SK-N-SH treated with all-trans-retinoic acid at 6 μM for 48 hours (cell line): ENCODE data around the gene UCHL5.

Experiments used
- ARNTL ChIP-seq: fragments of 450-650 bp; formaldehyde crosslinking; IDR thresholded peaks from 2 replicates; pipeline ENCODE4 v1.5.0; 2020; ENCODE audit warnings: low read depth, mild to moderate bottlenecking, moderate library complexity, borderline replicate concordance
- CSDC2 ChIP-seq: fragments of 250-450 bp; sonication (Bioruptor Pico); IDR thresholded peaks from 2 replicates; pipeline ENCODE4 v1.5.0; 2020; ENCODE audit warnings: mild to moderate bottlenecking, moderate library complexity
- ISL1 ChIP-seq: fragments of 250-450 bp; sonication (Bioruptor Pico); IDR thresholded peaks from 2 replicates; pipeline ENCODE4 v2.1.2; 2022; ENCODE audit warnings: mild to moderate bottlenecking, moderate library complexity
- PPARA ChIP-seq: fragments of 250-450 bp; sonication (Bioruptor Pico); IDR thresholded peaks from 2 replicates; pipeline ENCODE4 v1.5.0; 2020; ENCODE audit warnings: mild to moderate bottlenecking, borderline replicate concordance
- RARB ChIP-seq: fragments of 250-450 bp; sonication (Bioruptor Pico); IDR thresholded peaks from 2 replicates; pipeline ENCODE4 v1.8.0; 2021; ENCODE audit warnings: mild to moderate bottlenecking, moderate library complexity
- SNAI2 ChIP-seq: fragments of 250-450 bp; sonication (Bioruptor Pico); IDR thresholded peaks from 2 replicates; pipeline ENCODE4 v1.5.0; 2020; ENCODE audit warnings: mild to moderate bottlenecking, moderate library complexity
- TCF4 ChIP-seq: fragments of 250-450 bp; sonication (Bioruptor Pico); IDR thresholded peaks from 2 replicates; pipeline ENCODE4 v1.8.0; 2021; ENCODE audit warnings: mild to moderate bottlenecking, moderate library complexity, borderline replicate concordance
- ZFP3 ChIP-seq: fragments of 250-450 bp; sonication (Bioruptor Pico); IDR thresholded peaks from 2 replicates; pipeline ENCODE4 v1.5.0; 2020; ENCODE audit warnings: mild to moderate bottlenecking, moderate library complexity
- ZFP30 ChIP-seq: fragments of 450-650 bp; formaldehyde crosslinking; IDR thresholded peaks from 2 replicates; pipeline ENCODE4 v1.5.0; 2022; ENCODE audit warnings: mild to moderate bottlenecking, moderate library complexity
- ZNF565 ChIP-seq: fragments of 450-650 bp; formaldehyde crosslinking; conservative IDR thresholded peaks from 2 replicates; pipeline ENCODE4 v1.5.0; 2020; ENCODE audit warnings: low read depth, mild to moderate bottlenecking, moderate library complexity
- TF ChIP-seq, protein P1 (sequence below): fragments of 250-450 bp; sonication (Bioruptor Pico); IDR thresholded peaks from 2 replicates; pipeline ENCODE4 v1.8.0; 2021; ENCODE audit warnings: low read depth, mild to moderate bottlenecking, moderate library complexity, borderline replicate concordance
- TF ChIP-seq, protein P2 (sequence below): fragments of 250-450 bp; sonication (Bioruptor Pico); IDR thresholded peaks from 2 replicates; pipeline ENCODE4 v1.5.1; 2020; ENCODE audit warnings: low read depth, mild to moderate bottlenecking, moderate library complexity
- TF ChIP-seq, protein P3 (sequence below): fragments of 250-450 bp; sonication (Bioruptor Pico); IDR thresholded peaks from 2 replicates; pipeline ENCODE4 v1.8.0; 2020; ENCODE audit warnings: mild to moderate bottlenecking, moderate library complexity, borderline replicate concordance

DNA sequence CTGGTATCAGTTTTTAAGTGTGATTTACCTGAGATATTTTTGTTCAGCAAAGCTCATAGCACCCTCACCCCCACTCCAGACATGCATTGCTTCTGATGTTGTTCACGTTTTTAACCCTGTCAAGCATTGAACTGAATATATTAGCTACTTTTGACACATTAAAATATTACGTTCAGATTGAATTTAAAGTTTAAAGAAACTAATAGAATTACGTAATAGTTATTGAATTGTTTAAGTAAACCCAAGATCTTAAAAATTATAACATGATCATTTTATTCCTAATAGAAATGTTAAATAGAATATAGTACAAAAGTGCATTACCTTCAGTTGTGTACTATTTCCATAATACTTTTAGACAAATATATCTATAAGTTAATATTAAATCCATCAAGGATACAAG, 27.2 kb upstream of the UCHL5 start:
- no peak for TF ChIP-seq CSDC2
- no peak for TF ChIP-seq TCF4 (CRISPR knock-in tag)
- TF ChIP-seq ARNTL = no peak
- TF ChIP-seq PPARA (CRISPR knock-in tag) = no peak
- no peak for TF ChIP-seq ZFP30
- TF ChIP-seq, protein P1, sequence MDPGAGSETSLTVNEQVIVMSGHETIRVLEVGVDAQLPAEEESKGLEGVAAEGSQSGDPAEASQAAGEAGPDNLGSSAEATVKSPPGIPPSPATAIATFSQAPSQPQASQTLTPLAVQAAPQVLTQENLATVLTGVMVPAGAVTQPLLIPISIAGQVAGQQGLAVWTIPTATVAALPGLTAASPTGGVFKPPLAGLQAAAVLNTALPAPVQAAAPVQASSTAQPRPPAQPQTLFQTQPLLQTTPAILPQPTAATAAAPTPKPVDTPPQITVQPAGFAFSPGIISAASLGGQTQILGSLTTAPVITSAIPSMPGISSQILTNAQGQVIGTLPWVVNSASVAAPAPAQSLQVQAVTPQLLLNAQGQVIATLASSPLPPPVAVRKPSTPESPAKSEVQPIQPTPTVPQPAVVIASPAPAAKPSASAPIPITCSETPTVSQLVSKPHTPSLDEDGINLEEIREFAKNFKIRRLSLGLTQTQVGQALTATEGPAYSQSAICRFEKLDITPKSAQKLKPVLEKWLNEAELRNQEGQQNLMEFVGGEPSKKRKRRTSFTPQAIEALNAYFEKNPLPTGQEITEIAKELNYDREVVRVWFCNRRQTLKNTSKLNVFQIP (CRISPR knock-in tag) = no peak
- TF ChIP-seq, protein P2, sequence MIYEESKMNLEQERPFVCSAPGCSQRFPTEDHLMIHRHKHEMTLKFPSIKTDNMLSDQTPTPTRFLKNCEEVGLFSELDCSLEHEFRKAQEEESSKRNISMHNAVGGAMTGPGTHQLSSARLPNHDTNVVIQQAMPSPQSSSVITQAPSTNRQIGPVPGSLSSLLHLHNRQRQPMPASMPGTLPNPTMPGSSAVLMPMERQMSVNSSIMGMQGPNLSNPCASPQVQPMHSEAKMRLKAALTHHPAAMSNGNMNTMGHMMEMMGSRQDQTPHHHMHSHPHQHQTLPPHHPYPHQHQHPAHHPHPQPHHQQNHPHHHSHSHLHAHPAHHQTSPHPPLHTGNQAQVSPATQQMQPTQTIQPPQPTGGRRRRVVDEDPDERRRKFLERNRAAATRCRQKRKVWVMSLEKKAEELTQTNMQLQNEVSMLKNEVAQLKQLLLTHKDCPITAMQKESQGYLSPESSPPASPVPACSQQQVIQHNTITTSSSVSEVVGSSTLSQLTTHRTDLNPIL (CRISPR knock-in tag) = no peak
- no peak for TF ChIP-seq ISL1 (CRISPR knock-in tag)
- no peak for TF ChIP-seq ZFP3 (CRISPR knock-in tag)
- TF ChIP-seq SNAI2 (CRISPR knock-in tag) = no peak
- TF ChIP-seq ZNF565 = no peak
- no peak for TF ChIP-seq RARB (CRISPR knock-in tag)
- TF ChIP-seq, protein P3, sequence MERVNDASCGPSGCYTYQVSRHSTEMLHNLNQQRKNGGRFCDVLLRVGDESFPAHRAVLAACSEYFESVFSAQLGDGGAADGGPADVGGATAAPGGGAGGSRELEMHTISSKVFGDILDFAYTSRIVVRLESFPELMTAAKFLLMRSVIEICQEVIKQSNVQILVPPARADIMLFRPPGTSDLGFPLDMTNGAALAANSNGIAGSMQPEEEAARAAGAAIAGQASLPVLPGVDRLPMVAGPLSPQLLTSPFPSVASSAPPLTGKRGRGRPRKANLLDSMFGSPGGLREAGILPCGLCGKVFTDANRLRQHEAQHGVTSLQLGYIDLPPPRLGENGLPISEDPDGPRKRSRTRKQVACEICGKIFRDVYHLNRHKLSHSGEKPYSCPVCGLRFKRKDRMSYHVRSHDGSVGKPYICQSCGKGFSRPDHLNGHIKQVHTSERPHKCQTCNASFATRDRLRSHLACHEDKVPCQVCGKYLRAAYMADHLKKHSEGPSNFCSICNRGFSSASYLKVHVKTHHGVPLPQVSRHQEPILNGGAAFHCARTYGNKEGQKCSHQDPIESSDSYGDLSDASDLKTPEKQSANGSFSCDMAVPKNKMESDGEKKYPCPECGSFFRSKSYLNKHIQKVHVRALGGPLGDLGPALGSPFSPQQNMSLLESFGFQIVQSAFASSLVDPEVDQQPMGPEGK (CRISPR knock-in tag) = no peak
